Kidney epithelial cell (primary cell): ENCODE results near the gene XXYLT1. TPM values are rescaled to one million over a fixed set of nuclear protein-coding genes. Genes with fewer than 3 reads are reported as not detected.

Source experiments
- DNase-seq: peaks from one replicate; pipeline ENCODE4 v3.0.0-alpha.2; 2010; ENCODE audit warnings: low read depth
- H3K27me3 ChIP-seq: 2 replicates; pipeline ENCODE4 v1.6.0; 2011; ENCODE audit warnings: low read length; ENCODE audit not compliant: control insufficient read depth, insufficient read depth
- H3K36me3 ChIP-seq: 2 replicates; pipeline ENCODE4 v1.5.1; 2011; ENCODE audit warnings: low read length; ENCODE audit not compliant: control insufficient read depth, insufficient read depth
- H3K4me3 ChIP-seq: 2 replicates; pipeline ENCODE4 v1.5.1; 2011; ENCODE audit warnings: low read depth, mild to moderate bottlenecking, control low read depth, low read length
- CTCF ChIP-seq: IDR thresholded peaks from 2 replicates; pipeline ENCODE4 v1.5.1; 2011; ENCODE audit warnings: mild to moderate bottlenecking, moderate library complexity, low read length, control low read depth, inconsistent platforms; ENCODE audit not compliant: insufficient read depth, poor library complexity, severe bottlenecking
- total RNA-seq: library from RNA; depleted of rRNA; stranded (reverse); fragments of >200 nt; gene quantifications from 2 replicates; pipeline ENCODE4 v1.2.3, GENCODE V29; 2015

The XXYLT1 gene
- total RNA-seq, 1 donor from 2014 or later, result 18.7 TPM

DNA sequence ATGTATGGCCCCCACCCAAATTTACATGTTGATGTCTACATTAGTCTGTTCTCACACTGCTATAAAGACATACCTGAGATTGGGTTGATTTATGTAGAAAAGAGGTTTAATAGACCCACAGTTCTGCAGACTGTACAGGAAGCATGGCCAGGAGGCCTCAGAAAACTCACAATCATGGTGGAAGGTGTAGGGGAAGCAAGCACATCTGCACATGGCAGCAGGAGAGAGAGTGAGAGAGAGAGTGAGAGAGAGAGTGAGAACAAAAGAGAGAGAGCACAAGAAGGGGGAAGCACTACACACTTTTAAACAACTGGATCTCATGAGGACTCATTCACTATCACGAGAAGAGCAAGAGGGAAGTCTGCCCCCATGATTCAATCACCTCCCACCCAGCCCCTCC, 130.5 kb downstream of the XXYLT1 start:
- H3K36me3 ChIP-seq, result no peaks in the 10 kb centered on the region
- no peak for TF ChIP-seq CTCF
- no peak overlapping the region for H3K4me3 ChIP-seq
- no peaks in the 10 kb centered on the region for H3K27me3 ChIP-seq
- no peak for DNase-seq

DNA sequence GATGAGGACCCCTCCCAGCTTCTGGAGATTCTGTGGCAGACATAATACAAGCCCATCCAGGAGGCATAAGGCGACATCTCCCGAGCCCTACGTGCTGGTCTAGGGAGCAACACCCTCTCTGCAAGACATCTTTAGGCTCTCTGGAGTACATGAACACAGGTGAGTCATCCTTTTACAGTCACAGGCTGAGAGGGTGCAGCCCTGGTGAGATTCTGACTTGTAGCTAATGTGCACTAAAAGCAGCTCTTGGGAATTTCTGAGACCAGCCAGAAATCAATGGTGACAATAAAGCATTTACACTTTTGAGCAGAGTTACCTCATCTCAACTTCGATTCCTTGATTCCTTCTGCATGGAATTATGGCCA, 131.1 kb downstream of the XXYLT1 start:
- Histone ChIP-seq H3K27me3 (no peaks in the 10 kb centered on the region), H3K36me3 (no peaks in the 10 kb centered on the region), H3K4me3 (no peak overlapping the region)
- no peak for DNase-seq
- TF ChIP-seq CTCF, result no peak

DNA sequence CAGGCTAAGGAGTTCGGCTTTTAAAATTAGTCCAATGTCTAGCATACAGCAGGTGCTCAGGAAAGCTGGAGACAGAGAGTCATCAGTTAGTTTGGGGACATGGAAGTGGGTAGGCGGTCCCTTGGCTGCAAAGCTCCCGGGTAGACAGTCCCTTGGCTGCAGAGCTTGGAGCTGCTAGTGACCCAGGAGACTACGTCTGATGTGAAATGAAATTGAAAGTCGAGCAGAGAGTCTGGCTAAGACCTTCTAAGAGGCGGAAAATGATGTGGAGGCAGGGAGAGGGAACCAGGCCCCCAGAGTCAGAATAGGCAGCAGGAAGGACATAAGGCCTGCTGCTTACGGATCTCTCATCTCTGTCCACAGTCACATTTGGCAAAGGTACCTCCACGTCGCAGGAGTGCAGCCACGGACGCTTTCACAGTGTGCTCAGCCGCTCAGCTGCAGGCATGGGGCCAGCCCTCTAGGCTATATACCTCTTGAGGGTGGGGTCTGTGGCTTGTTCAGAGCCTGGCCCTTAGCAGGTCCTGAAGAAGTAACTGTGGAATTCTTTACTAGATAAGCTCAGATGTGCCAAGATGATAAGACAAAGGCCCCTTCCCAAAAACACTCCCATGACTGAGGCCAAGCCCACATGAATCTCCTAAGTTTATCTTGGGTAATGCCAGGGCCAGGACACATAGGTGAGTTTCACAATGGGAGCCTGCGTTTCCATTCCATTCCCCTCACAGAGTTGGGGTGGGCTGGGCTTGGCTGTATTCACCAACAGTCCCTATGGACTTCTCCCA, 131.7 kb downstream of the XXYLT1 start:
- no peak for DNase-seq
- Histone ChIP-seq H3K4me3 (no peak overlapping the region), H3K27me3 (no peaks in the 10 kb centered on the region), H3K36me3 (no peaks in the 10 kb centered on the region)
- no peak for TF ChIP-seq CTCF

- no peaks in the 10 kb centered on the region for H3K27me3 ChIP-seq
- no peak overlapping the region for H3K4me3 ChIP-seq
- no peak for DNase-seq
- no peaks in the 10 kb centered on the region for H3K36me3 ChIP-seq
- no peak for TF ChIP-seq CTCF
These were observed 133.0 kb downstream of the XXYLT1 start for GRCh38 chr3:195137638-195138588.

- TF ChIP-seq CTCF, result no peak
- Histone ChIP-seq H3K27me3 (no peaks in the 10 kb centered on the region), H3K4me3 (no peak overlapping the region), H3K36me3 (no peaks in the 10 kb centered on the region)
- DNase-seq, result no peak
These were observed 135.0 kb downstream of the XXYLT1 start for GRCh38 chr3:195135917-195136316.
